Endothelial cell (in vitro differentiated cells): ENCODE results near the gene PGM1. TPM values are rescaled to one million over a fixed set of nuclear protein-coding genes. Genes with fewer than 3 reads are reported as not detected.

ENCODE experiments used
- DNase-seq: peaks from one replicate; pipeline ENCODE4 v3.0.0; 2021; ENCODE audit warnings: low spot score
- H3K27ac Mint-ChIP-seq: one replicate; pipeline ENCODE4 v1.8.0; 2021; ENCODE audit warnings: mixed read lengths, inconsistent platforms; ENCODE audit not compliant: unreplicated experiment
- H3K27me3 Mint-ChIP-seq: one replicate; pipeline ENCODE4 v1.8.0; 2021; ENCODE audit warnings: mild to moderate bottlenecking, moderate library complexity, mixed read lengths, inconsistent platforms; ENCODE audit not compliant: unreplicated experiment
- H3K36me3 Mint-ChIP-seq: one replicate; pipeline ENCODE4 v1.8.0; 2021; ENCODE audit warnings: mild to moderate bottlenecking, low read depth, mixed read lengths, inconsistent platforms; ENCODE audit not compliant: unreplicated experiment
- H3K4me1 Mint-ChIP-seq: one replicate; pipeline ENCODE4 v1.8.0; 2021; ENCODE audit warnings: mild to moderate bottlenecking, mixed read lengths, inconsistent platforms; ENCODE audit not compliant: unreplicated experiment
- H3K4me3 Mint-ChIP-seq: one replicate; pipeline ENCODE4 v1.8.0; 2021; ENCODE audit warnings: mild to moderate bottlenecking, mixed read lengths, inconsistent platforms; ENCODE audit not compliant: unreplicated experiment
- H3K9me3 Mint-ChIP-seq: one replicate; pipeline ENCODE4 v1.8.0; 2021; ENCODE audit warnings: mixed read lengths, inconsistent platforms; ENCODE audit not compliant: unreplicated experiment
- total RNA-seq: library from RNA; stranded (reverse); fragmentation: NEBNext Ultra II Directional; extraction: Animal tissue kit (Norgen Biotek cat#: 25700); gene quantifications from one replicate; pipeline ENCODE4 v1.2.1, GENCODE V29; 2021; ENCODE audit not compliant: unreplicated experiment
- TF ChIP-seq, protein P1 (sequence below): fragments of 200-600 bp; sonication (generic); IDR thresholded peaks from one replicate; pipeline ENCODE4 v1.5.0; 2021; ENCODE audit warnings: antibody characterized with exemption; ENCODE audit not compliant: unreplicated experiment

The PGM1 gene
- total RNA-seq, 1 donor from 2014 or later = 30.6 TPM

DNA sequence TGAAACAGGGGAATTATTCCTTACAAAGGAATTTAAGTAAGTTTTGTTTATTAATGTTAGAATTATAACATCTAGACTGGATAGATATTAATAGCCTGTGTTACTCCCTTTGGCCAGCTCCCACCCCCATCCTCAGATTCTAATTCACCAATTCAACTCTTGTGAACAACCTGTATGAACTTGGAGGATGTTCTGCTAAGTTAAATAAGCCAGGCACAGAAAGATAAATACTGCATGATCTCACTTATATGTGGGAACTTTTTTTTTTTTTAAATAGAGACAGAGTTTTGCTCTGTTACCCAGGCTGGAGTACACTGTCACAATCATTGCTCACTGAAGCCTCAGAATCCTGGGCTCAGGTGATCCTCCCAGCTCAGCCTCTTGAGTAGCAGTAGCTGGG is 37.7 kb upstream of the PGM1 start:
- Mint-ChIP-seq H3K9me3 (no peaks in the 10 kb centered on the region), H3K36me3 (no peaks in the 10 kb centered on the region), H3K27me3 (no peaks in the 10 kb centered on the region), H3K4me1 (no peaks in the 10 kb centered on the region), H3K4me3 (no peak overlapping the region), H3K27ac (no peak overlapping the region)
- TF ChIP-seq, protein P1, sequence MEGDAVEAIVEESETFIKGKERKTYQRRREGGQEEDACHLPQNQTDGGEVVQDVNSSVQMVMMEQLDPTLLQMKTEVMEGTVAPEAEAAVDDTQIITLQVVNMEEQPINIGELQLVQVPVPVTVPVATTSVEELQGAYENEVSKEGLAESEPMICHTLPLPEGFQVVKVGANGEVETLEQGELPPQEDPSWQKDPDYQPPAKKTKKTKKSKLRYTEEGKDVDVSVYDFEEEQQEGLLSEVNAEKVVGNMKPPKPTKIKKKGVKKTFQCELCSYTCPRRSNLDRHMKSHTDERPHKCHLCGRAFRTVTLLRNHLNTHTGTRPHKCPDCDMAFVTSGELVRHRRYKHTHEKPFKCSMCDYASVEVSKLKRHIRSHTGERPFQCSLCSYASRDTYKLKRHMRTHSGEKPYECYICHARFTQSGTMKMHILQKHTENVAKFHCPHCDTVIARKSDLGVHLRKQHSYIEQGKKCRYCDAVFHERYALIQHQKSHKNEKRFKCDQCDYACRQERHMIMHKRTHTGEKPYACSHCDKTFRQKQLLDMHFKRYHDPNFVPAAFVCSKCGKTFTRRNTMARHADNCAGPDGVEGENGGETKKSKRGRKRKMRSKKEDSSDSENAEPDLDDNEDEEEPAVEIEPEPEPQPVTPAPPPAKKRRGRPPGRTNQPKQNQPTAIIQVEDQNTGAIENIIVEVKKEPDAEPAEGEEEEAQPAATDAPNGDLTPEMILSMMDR = no peak
- no peak for DNase-seq

DNA sequence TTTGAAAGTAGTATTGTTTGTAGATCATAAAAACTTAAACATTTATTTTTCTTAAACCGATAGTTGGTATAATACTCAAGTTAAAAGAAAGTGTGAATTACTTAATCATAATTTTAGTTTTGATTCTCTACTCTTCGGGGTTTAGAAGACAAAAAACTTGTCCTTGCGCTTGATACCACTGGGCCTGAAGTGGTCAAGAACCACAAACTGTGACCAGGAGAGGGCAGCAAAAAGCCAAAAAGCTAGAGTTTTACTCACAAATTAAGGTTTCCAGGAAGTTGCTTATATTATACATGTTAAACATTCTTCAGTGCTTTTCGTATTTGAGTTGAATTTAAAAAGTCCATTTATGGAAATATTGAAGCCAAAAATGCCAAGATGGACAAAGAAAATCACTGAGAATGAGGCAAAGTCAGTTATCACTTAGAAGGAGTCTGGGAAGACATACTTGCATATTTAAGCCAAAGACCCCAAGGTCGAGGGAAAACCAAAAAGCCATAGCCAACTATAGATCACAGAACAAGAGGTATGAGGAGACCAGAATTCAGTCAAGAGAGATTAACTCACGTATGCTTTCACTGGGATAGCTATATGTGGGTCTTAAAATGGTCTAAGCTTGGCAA is 35.7 kb upstream of the PGM1 start:
- peak; percentile 59 for DNase-seq
- H3K27ac Mint-ChIP-seq = no peak overlapping the region

DNA sequence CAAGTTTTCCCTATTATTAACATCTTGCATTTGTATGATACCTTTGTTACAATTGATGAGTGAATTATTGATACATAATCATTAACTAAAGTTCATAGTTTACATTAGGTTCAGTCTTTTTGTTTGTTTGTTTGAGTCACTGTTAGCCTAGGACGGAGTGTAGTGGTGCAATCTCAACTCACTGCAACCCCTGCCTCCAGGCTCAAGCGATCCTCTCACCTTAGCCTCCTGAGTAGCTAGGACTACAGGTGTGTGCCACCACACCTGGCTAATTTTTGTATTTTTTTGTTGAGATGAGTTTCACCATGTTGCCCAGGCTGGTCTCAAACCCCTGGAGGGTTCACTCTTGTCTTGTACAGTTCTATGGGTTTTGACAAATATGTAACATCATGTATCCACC is 33.9 kb upstream of the PGM1 start:
- H3K4me1 Mint-ChIP-seq = no peaks in the 10 kb centered on the region
- no peaks in the 10 kb centered on the region for H3K9me3 Mint-ChIP-seq
- H3K4me3 Mint-ChIP-seq = no peak overlapping the region
- TF ChIP-seq, protein P1 = no peak
- no peaks in the 10 kb centered on the region for H3K36me3 Mint-ChIP-seq
- no peak overlapping the region for H3K27ac Mint-ChIP-seq
- no peaks in the 10 kb centered on the region for H3K27me3 Mint-ChIP-seq
- DNase-seq = no peak

More for the DNA sequence above, 35.7 kb upstream of the PGM1 start:
- Mint-ChIP-seq H3K9me3 (no peaks in the 10 kb centered on the region), H3K36me3 (no peaks in the 10 kb centered on the region), H3K4me3 (no peak overlapping the region), H3K4me1 (no peaks in the 10 kb centered on the region), H3K27me3 (no peaks in the 10 kb centered on the region)
- TF ChIP-seq, protein P1 = peak; percentile 73

DNA sequence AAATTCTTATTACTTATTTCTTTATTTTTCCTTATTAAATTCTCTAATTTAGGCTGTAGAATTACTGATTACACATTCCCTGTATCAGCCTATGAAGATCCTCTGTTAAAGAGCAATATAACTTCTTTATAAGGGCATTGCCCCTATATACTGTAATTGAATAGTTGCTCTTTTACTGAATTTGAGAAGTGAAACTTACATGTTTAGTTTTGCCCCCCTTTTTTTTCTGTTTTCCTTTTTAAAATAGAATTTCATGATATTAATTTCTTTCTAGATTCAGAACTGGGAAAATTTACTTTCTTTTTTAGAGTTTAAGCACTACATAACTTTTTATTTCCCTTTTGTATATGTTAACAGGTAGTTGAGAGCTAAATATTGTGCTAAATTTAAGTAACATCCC is 29.5 kb upstream of the PGM1 start:
- no peaks in the 10 kb centered on the region for H3K27me3 Mint-ChIP-seq
- no peak for DNase-seq
- no peak overlapping the region for H3K4me3 Mint-ChIP-seq
- no peaks in the 10 kb centered on the region for H3K9me3 Mint-ChIP-seq
- no peaks in the 10 kb centered on the region for H3K36me3 Mint-ChIP-seq
- no peaks in the 10 kb centered on the region for H3K4me1 Mint-ChIP-seq
- TF ChIP-seq, protein P1 = no peak
- no peak overlapping the region for H3K27ac Mint-ChIP-seq

DNA sequence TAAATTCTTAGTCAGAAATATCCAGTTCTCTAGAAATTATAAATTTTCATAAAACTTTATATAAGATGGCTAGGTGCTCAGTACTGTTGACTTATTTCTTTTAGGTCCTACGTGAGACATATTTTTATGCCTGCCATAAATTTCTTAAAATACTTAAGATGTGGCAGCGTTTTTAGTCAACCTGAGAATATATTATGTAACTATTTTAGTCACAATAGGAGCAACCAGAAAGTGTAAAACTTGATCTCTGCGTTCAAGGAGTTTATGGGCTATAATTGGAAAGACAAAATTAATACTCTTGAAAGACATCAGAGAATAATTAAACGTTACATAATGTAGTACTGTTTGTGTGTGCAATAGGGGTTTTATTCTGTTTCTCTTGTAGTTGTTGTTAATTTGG is 24.1 kb upstream of the PGM1 start:
- DNase-seq = no peak
- TF ChIP-seq, protein P1 = no peak
- H3K27ac Mint-ChIP-seq = no peak overlapping the region
- H3K27me3 Mint-ChIP-seq = no peaks in the 10 kb centered on the region
- H3K9me3 Mint-ChIP-seq = no peaks in the 10 kb centered on the region
- H3K4me3 Mint-ChIP-seq = no peak overlapping the region
- no peaks in the 10 kb centered on the region for H3K36me3 Mint-ChIP-seq
- H3K4me1 Mint-ChIP-seq = peaks cover 6% of the 10 kb centered on the region
